Stimulated activated CD4-positive, alpha-beta T cell treated with anti-CD3 and anti-CD28 coated beads, TNF-alpha, amount 100 ng/mL, for 24 hours (primary cell): ENCODE data around the gene FAM234A.
A peak's percentile ranks its signal among the peaks of the same experiment; 100 is the strongest.
"Not testable (repeated sequence)": the region's sequence is repeated elsewhere in the genome, so short reads cannot be mapped to it uniquely, and the experiment has no call there.

Source experiments
- DNase-seq, 3 experiments: peaks; one replicate each; pipeline ENCODE4 v3.0.0-alpha.2; 2020; ENCODE audit warnings: low read depth in 3 of 3

The FAM234A gene

GRCh38 chr16:265002-265529, 30.4 kb downstream of the FAM234A start:
- DNase-seq, result no peak

- DNase-seq, result no peak
These were observed 31.1 kb downstream of the FAM234A start for GRCh38 chr16:265711-266110.

- DNase-seq, result no peak
These were observed 31.9 kb downstream of the FAM234A start for GRCh38 chr16:266258-267164.

- not testable (repeated sequence) for DNase-seq
These were observed 32.9 kb downstream of the FAM234A start for GRCh38 chr16:267562-267961.

DNA sequence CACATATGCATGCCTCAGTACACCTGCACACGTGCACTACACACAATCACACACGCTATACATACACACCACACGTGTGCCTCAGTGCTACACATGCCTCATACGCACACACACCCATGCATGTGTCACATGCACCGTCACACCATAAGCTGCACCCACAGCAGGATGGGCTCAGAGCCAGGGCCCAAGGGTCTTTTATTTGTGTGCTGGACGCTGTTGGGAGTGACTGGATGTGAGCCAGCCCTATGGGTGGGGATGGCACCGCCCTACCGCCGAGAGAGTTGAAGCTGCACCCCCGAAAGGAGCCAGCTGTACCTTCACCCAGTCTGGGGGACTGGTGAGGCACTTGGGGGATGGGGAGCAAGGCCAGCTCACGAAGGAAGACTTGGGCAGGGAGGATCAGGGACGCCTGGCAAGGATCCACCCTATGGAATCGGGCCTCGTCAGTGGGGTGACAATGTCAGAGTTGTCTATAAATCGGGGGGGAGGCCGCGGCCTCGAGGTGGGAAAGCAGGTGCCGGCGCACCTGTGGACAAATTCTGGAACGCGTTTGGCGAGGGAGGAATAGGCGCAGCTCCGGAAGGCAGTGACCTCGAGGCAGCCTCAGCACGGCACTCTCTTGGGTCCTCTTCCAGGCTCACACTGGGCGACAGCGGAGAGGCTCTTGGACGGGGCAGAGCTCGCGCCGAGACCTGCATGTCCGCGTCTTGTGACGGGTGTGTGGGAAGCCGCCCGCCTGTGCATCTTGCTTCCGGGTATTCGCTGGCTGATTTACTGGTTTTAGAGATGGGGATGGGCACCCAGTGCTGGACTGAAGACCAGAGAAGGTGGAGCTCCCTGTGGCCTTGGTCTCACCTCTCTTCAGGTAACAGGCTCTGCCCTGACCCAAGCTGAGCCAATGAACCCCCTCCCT, 33.8 kb downstream of the FAM234A start:
- DNase-seq, result no peak

DNA sequence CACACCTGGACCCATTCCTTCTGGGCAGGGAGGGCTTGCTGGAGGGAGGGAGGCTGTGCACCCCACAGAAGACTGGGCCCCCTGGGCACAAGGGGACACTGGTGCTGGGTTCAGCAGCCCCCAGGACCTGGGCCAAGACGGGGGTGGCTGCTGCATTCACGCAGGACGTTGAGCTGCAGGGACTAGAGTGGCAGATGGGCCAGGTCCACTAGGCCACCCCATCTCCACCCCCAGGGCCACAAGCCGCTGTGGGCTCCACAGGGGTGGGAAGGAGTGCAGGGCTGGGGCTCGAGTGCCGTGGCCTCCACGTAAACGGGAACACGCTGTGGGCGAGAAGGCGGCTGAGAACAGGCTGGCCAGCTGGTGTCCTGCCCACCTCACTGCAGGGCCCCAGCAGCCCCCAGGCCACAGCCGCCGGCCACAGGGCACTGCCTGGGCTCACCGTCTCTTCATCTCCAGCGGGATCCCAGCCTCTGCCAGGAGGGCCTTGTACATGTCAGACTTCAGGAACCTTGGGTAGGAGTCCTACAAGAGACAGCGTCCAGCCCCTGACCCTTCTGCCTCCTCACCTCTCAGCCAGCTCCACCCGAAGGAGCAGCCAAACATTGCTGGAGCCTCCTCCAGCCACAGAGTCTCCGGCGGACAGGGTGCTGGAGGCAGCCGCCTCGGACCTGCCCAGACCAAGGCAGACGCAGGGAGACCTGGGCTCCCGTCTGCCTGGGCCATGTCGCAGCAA, 34.6 kb downstream of the FAM234A start:
- no peak for DNase-seq

- no peak for DNase-seq
These were observed 36.0 kb downstream of the FAM234A start for GRCh38 chr16:270381-271255.

GRCh38 chr16:272633-273546, 38.3 kb downstream of the FAM234A start:
- no peak for DNase-seq

- DNase-seq, result no peak
These were observed 39.2 kb downstream of the FAM234A start for GRCh38 chr16:273547-274421.

GRCh38 chr16:275041-275641, 40.5 kb downstream of the FAM234A start:
- DNase-seq, result peak in 1 of 3 experiments; percentile 24

- DNase-seq, result no peak
These were observed 41.2 kb downstream of the FAM234A start, which contains the start of gene RGS11 for GRCh38 chr16:275786-276232. RGS11 (minus strand) TSS chr16:275944; CDS start chr16:275911, 33 bp downstream.

DNA sequence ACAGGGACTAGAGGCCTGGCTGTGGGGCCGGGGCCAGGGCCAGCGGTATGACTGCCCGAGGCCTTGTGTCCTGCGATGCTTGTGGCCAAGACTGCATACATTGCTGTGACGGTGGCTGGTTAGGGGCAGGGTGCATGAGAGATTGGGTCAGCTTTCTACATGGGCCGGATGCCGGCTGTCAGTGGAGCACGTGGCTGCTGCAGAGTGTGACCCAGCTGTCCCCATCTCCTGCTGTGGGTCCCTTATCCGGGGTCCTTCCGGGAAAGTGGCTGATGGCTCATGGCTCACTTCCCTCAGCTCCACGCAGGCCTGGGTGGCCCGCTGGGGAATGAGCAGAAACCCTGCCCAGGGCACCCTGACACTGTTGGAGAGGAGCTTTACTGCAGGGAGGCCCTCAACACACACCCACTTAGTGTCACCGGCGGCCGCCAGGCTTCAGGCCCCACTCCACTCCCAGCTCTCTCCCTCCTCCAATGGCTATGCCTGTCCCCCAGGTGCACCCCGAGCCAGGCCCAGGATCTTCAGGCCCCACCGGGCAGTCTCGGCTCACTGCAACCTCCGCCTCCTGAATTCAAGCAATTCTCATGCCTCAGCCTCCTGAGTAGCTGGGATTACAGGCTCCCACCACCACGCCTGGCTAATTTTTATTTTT, 41.9 kb downstream of the FAM234A start:
- no peak for DNase-seq

GRCh38 chr16:278863-279366, 44.3 kb downstream of the FAM234A start:
- DNase-seq, result peak in 1 of 3 experiments; percentile 22

- DNase-seq, result no peak
These were observed 44.9 kb downstream of the FAM234A start for GRCh38 chr16:279531-279930.

- no peak for DNase-seq
These were observed 45.4 kb downstream of the FAM234A start for GRCh38 chr16:280005-280460.

DNA sequence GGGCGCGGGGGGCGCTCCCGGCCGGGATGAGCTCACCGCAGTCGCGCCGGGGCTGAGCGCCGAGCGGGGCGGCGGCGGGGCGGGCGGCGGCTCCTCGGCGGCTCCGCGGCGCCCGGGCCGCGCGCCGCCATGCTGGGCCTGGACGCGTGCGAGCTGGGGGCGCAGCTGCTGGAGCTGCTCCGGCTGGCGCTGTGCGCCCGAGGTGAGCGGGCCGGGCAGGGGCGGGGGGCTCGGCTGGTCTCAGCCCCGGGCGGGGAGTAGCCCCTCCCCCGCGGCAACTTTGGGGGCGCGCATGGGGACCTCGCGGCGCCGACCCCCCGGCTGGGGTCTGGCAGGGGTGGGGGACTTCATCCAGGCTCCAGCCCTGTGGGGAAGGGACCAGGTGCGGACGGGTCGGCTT, 45.9 kb downstream of the FAM234A start, which contains the start of gene ARHGDIG:
Gene ARHGDIG, plus strand, starts transcription at position 40 of the 400 bp plus-strand sequence. Its CDS starts 90 bp downstream, at position 130.
- DNase-seq, result no peak
